Pancreas (tissue), 10 donors: ENCODE results near the gene HABP4. TPM values are rescaled to one million over a fixed set of nuclear protein-coding genes. Genes with fewer than 3 reads are reported as not detected.

Source experiments
- ATAC-seq, 4 donors: fragments of 200-7000 bp; cut with Tn5 transposase; one replicate each; pipeline versions ENCODE4 v1.8.0 to v1.9.1; 2020; ENCODE audit warnings: mild to moderate bottlenecking in 4 of 4, moderate library complexity in 4 of 4
- DNase-seq, 6 donors: peaks; one replicate each; pipeline ENCODE4 v3.0.0-alpha.2; 2020
- FAIRE-seq: peaks from 2 replicates; lab custom pipeline; 2012; peaks lifted over from hg19 to GRCh38; lab: Jason Lieb, UNC
- H3K27ac ChIP-seq, 4 donors: fragments of 200-600 bp; sonication (generic); 1 replicate in 3 of 4; 2 replicates in 1 of 4; pipeline versions ENCODE4 v1.5.0 to v1.8.0; 2020
- H3K27me3 ChIP-seq, 4 donors: fragments of 200-600 bp; one replicate each; pipeline ENCODE4 v1.8.0; 2021
- H3K36me3 ChIP-seq, 3 donors: fragments of 200-600 bp; sonication (generic) in 1 of 3; one replicate each; pipeline versions ENCODE4 v1.5.0 to v1.8.0; 2020 to 2021
- H3K4me1 ChIP-seq, 3 donors: fragments of 200-600 bp; one replicate each; pipeline ENCODE4 v1.8.0; 2021
- H3K4me3 ChIP-seq, 4 donors: fragments of 200-600 bp; sonication (generic) in 2 of 4; one replicate each; pipeline versions ENCODE4 v1.5.0 to v1.8.0; 2020 to 2021
- H3K9me3 ChIP-seq, 4 donors: fragments of 200-600 bp; one replicate each; pipeline ENCODE4 v1.8.0; 2021
- WGBS, 2 donors: extraction: QIAGEN DNeasy Blood & Tissue Kit; methylation state at CpG; one replicate each; pipeline ENCODE4 v1.1.7; 2013; 5-methylcytosine and 5-hydroxymethylcytosine counted together
- intact Hi-C, 3 donors: fragments of 100-400 bp; cut with DNase I; formaldehyde crosslinking; loops; one replicate each; pipeline versions ENCODE4 v1.11.1 to v1.14.2; 2022
- polyA plus RNA-seq, 2 donors: library from polyadenylated mRNA; stranded (reverse); fragments of 200-250 nt; gene quantifications; one replicate each; pipeline ENCODE4 v1.2.3, GENCODE V29; 2013
- total RNA-seq, 6 donors: library from RNA; stranded (reverse); fragmentation: NEBNext Ultra II Directional in 4 of 6; extraction: Animal tissue kit (Norgen Biotek cat#: 25700) in 4 of 6; gene quantifications; one replicate each; pipeline versions ENCODE4 v1.2.1 to v1.2.4, GENCODE V29; 2021 to 2023
- TF ChIP-seq, protein P1 (sequence below), 4 donors: fragments of 200-600 bp; sonication (generic) in 3 of 4; IDR thresholded peaks; one replicate each; pipeline versions ENCODE4 v1.5.0 to v1.8.0; 2021; ENCODE audit warnings: antibody characterized with exemption in 4 of 4
- donor health status: healthy with polysubstance abuse.
- donor health status: DM: no; HTN: no; CAD: no; lungs with moderate emphysema.
- donor health status: DM: no; HTN: no; CAD: no.
- donor health status: control.
- donor health status: control.
- donor health status: Bipolar disorder and iron deficiency.
- donor health status: DM: yes; HTN: yes; CAD: no.
- donor health status: DM: no; HTN: no; CAD: no.
- donor health status: DM: no; HTN: no; CAD: no.
- donor health status: DM: yes; HTN: yes; CAD: no.

Gene HABP4
- total and polyA plus RNA-seq, 8 donors, result 2.8 to 13.0 (median 4.0) TPM

DNA sequence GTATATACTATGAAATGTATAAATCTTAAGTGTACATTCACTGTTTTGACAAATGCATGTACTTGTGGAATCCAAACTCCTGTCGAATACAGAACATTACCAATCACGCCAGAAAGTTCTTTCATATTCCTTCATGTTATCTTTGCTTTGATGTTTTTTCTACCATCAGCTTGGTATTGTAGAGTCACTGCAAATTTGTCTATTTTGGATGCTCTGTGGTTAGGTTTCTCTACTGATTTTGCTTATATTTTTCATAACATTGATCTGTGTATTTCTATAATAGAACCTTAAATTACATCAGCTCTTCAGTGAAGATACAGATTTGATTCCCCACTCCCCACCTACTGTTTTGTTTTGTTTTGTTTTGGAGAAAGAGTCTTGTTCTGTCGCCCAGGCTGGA, 30.8 kb downstream of the HABP4 start:
- Histone ChIP-seq H3K27ac (no peak overlapping the region), H3K4me3 (no peak overlapping the region), H3K4me1 (no peaks in the 10 kb centered on the region), H3K9me3 (no peaks in the 10 kb centered on the region), H3K36me3 (no peaks in the 10 kb centered on the region), H3K27me3 (no peaks in the 10 kb centered on the region)
- no peak for DNase-seq
- intact Hi-C loops, result no loop called here
- WGBS, 2 donors, result 92 to 93% methylated on average over 3 of the region's 3 CpGs
- TF ChIP-seq, protein P1, sequence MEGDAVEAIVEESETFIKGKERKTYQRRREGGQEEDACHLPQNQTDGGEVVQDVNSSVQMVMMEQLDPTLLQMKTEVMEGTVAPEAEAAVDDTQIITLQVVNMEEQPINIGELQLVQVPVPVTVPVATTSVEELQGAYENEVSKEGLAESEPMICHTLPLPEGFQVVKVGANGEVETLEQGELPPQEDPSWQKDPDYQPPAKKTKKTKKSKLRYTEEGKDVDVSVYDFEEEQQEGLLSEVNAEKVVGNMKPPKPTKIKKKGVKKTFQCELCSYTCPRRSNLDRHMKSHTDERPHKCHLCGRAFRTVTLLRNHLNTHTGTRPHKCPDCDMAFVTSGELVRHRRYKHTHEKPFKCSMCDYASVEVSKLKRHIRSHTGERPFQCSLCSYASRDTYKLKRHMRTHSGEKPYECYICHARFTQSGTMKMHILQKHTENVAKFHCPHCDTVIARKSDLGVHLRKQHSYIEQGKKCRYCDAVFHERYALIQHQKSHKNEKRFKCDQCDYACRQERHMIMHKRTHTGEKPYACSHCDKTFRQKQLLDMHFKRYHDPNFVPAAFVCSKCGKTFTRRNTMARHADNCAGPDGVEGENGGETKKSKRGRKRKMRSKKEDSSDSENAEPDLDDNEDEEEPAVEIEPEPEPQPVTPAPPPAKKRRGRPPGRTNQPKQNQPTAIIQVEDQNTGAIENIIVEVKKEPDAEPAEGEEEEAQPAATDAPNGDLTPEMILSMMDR (IDR thresholded peaks at IDR 0.05), result no peak
- no peak for ATAC-seq
- FAIRE-seq, result no peak

DNA sequence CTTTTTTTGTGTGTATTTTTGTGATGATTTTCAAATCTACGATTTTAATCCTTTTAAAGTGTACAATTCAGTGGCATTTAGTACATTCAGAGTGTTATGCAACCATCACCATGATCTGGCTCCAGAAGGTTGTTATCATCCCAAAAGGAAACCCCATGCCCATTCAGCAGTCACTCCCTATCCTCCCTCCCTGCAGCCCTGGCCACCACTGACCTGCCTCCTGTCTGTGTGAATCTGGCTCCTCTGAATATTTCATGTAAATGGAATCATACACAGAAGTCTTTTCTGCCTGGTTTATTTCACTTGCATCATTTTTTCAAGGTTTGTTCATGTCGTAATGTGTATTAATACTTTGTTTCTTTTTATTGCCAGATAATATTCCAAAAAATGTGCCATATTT, 32.5 kb downstream of the HABP4 start:
- no peak for DNase-seq
- Histone ChIP-seq H3K9me3 (no peaks in the 10 kb centered on the region), H3K4me3 (no peak overlapping the region), H3K4me1 (peaks cover 0 to 13% (median 7%) of the 10 kb centered on the region in 3 donors), H3K27me3 (no peaks in the 10 kb centered on the region), H3K27ac (no peak overlapping the region), H3K36me3 (no peaks in the 10 kb centered on the region)
- WGBS, 2 donors, result 86 to 98% methylated on average over 2 of the region's 2 CpGs
- intact Hi-C loops, result no loop called here
- FAIRE-seq, result no peak
- TF ChIP-seq, protein P1 (IDR thresholded peaks at IDR 0.05), result no peak
- no peak for ATAC-seq

DNA sequence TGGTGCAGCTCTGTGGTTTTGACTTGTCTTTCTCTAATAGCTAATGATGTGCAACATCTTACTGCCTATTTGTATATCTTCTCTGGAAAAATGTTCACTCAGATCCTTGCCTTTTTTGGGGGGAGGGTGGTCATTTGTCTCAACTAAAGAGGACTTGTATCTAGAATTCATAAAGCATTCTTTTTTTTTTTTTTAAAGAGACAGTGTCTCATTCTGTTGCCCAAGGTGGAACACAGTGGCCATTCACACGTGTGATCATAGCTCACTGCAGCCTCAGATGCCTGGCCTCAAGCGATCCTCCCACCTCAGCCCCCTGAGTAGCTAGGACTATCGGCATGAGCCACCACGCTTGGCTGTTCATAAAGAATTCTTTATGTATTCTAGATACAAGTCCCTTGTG, 33.2 kb downstream of the HABP4 start:
- H3K4me3 ChIP-seq, result no peak overlapping the region
- no peak overlapping the region for H3K27ac ChIP-seq
- no peaks in the 10 kb centered on the region for H3K36me3 ChIP-seq
- no peaks in the 10 kb centered on the region for H3K27me3 ChIP-seq
- no peaks in the 10 kb centered on the region for H3K9me3 ChIP-seq
- no peak for FAIRE-seq
- peaks cover 0 to 14% (median 7%) of the 10 kb centered on the region in 3 donors for H3K4me1 ChIP-seq
- no peak for ATAC-seq
- TF ChIP-seq, protein P1 (IDR thresholded peaks at IDR 0.05), result no peak
- DNase-seq, result no peak
- intact Hi-C loops, result no loop called here
- WGBS, 2 donors, result 91 to 97% methylated on average over 4 of the region's 4 CpGs

DNA sequence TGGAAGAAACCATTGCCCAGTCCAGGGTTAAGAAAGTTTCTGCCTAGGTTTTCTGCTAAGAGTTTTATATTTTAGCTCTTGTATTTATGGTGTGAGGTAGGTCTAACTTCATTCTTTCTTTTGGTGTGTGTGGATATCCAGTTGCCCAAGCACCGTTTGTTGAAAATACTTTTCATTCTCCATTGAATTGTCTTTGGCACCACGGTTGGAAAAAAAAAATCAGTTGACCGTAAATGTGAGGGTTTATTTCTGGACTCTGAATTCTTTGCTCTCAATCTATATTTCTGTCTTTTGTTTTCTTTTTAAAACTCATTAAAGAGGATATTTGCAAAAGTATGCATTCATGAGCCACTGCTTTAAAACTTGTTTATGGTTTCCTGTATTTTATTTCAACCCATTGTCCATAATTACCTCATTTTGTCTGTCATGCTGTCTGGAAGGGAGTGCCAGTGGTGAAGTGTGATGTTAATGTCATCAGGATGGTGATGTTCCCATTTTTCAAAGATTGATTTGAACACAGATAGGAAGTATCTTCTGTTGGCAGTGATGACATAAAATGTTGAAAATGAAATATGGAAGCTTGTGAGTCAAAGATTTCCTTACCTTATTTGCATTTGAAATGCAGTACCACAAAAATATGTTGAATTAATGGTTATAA, 33.9 kb downstream of the HABP4 start:
- H3K27me3 ChIP-seq, result no peaks in the 10 kb centered on the region
- H3K27ac ChIP-seq, result no peak overlapping the region
- DNase-seq (no peak), ATAC-seq (no peak), FAIRE-seq (no peak)
- intact Hi-C loops, result no loop called here
- no peak overlapping the region for H3K4me3 ChIP-seq
- H3K4me1 ChIP-seq, result peaks cover 0 to 14% (median 7%) of the 10 kb centered on the region in 3 donors
- H3K9me3 ChIP-seq, result no peaks in the 10 kb centered on the region
- 62 to 63% methylated on average over 3 of the region's 3 CpGs for WGBS, 2 donors
- no peaks in the 10 kb centered on the region for H3K36me3 ChIP-seq
- TF ChIP-seq, protein P1 (IDR thresholded peaks at IDR 0.05), result no peak

DNA sequence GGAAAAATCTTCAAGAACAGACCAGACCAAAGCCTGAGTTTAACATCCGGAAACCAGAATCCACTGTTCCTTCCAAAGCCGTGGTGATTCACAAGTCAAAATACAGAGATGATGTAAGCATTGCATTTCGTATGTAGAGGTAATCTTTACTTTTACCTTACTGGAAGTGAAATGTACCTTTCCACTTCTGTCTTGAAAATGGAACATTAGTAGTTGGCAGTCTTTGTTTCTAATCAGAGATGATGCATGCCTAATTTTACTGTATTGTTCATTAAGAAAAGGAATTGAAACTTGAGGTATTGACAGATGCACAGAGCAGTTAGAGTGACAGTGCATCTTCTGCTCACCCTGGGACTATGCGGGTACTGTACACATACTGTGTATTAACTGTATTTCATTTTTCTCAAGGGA, 34.6 kb downstream of the HABP4 start:
- intact Hi-C loops, result no loop called here
- DNase-seq (no peak), FAIRE-seq (no peak), ATAC-seq (no peak)
- H3K4me3 ChIP-seq, result no peak overlapping the region
- no peak overlapping the region for H3K27ac ChIP-seq
- no peaks in the 10 kb centered on the region for H3K9me3 ChIP-seq
- TF ChIP-seq, protein P1 (IDR thresholded peaks at IDR 0.05), result no peak
- no peaks in the 10 kb centered on the region for H3K36me3 ChIP-seq
- peaks cover 0 to 14% (median 7%) of the 10 kb centered on the region in 3 donors for H3K4me1 ChIP-seq
- no peaks in the 10 kb centered on the region for H3K27me3 ChIP-seq
- WGBS, 2 donors, result 90 to 94% methylated on average over 4 of the region's 4 CpGs
